GM15510 (cell line): ENCODE results near the gene TRAPPC14.

Experiments
- POLR2A ChIP-seq: IDR thresholded peaks from 3 replicates; pipeline ENCODE4 v1.6.1; 2011; ENCODE audit warnings: borderline replicate concordance; ENCODE audit not compliant: insufficient read length; ENCODE audit errors: extremely low read depth

TRAPPC14 gene

DNA sequence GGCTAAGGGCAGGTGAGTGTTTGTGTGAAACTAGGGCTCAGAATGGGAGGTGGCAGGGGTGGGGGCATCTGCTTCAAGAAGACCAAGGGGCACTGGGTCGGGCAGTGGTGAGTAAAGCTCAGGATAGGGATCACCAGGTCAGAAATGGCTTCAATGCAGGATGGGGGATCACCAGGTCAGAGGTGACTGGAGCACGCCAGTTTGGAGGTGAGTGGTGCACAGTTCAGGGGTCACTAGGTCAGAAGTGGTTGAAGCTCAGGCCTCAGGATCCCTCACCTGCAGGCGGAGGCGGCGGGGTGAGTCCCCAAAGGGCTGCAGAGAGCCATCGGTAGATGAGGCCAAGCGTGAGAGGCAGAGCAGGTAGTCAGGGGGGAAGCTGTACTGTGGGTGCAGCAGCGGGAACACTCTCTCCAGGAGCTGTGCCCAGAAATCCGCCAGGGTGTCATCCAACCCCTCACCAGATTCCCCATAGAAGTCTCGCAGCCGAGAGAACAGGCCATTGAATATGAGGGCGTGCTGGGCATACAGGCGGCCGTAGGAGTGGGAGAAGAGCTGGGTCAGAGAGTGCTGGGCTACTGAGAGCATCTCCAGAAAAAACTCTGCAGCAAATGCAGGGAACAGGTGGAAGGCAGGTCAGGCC is 16.9 kb upstream of the TRAPPC14 start:
- TF ChIP-seq POLR2A: no peak

DNA sequence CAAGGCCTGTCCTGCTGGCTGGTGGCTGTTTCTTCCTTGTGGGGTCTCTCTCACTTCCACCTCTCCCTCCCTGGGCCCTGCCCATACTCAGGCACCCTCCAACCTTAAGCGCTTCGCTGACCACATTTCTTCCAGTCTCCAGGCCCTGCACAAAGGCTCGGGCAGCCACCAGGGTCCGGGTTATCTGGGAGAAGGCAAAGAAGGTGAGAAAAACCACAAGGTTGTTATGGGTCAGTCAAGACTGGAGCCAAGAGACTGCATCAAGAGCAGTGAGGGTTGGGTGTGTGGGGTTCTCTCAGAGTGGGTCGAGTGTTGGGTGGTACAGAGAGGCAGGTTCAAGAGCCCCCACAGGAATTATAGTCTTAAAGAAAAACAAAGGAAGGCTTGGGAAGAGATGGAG is 16.1 kb upstream of the TRAPPC14 start:
- no peak for TF ChIP-seq POLR2A

DNA sequence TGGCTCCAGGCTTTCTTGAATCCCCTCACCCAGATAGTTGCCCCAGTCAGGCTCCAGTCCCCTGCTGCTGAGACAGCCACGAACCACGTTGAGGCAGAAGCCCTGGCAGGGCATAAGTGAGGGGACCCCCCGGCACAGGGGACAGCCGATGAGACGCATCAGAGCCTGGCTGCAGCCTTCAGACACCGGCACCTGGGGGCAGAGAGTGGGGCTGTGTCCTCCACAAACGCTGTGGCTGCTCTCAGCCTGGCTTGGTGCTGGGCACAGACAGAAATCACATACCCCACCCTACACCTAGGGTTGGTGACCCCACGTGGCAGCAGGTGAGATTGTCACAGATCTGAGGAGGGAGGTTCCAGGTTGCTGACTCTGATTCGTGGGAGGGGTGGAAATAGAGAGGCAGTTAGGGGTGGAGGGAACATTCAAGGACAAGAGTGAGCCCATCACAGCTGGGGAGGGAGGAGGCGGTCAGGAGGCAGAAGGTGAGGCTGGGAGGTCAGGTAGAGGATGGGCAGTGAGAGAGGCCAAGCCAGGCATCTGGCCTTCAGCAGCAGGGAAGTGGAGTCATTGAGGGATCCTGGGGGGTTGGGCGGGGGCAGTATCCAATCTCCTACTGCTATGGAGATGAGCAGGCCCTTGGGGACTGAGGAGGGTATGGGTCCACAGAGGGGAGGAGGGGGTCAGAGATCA is 15.4 kb upstream of the TRAPPC14 start:
- no peak for TF ChIP-seq POLR2A

DNA sequence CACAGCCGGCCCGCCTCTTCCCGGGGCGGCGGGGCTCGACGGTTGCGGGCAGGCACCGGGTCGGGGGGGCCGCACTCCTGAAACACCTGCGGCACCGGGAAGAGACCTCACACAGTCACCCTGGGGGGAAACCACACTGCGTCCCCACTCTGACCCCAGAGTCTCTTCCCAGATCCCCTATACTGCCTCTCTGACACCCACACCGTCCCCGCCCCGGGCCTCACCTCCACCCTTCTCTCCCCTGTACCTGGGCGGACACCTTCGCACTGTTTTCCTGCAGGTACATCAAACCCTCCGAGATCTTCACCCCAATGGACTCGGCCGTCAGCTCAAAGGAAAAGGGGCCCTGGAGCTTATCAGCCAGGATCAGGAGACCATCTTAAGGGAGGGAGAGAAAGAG is 13.3 kb upstream of the TRAPPC14 start:
- TF ChIP-seq POLR2A: no peak

DNA sequence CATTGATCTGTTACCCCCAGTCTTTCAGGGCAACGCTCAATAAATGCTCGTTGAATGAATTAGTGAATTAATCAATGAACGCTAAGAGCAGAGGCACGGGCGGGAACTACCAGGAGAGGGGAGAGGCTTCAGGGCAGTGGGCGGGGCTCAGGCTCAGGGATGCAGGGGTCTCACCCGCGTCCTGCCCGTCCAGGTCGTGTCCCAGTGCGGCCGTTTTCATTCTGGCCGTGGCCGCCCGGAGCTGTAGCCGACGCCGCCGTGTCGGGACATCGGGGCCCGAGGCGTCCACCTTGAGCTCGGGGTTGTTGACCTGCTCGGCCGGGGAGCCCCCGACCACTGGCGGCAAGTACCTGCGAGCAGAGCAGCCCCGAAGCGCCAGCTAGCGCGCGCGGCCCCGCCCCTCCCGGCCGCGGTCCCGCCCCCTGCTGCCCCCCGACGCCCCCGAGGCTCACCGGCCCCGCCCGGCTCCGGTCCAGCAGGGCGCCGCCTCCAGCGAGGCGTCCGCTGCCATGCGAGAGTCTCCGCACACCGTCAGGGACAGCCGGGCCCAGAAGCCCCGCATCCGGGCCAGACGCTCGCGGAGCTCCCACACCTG is 12.7 kb upstream of the TRAPPC14 start:
- no peak for TF ChIP-seq POLR2A

DNA sequence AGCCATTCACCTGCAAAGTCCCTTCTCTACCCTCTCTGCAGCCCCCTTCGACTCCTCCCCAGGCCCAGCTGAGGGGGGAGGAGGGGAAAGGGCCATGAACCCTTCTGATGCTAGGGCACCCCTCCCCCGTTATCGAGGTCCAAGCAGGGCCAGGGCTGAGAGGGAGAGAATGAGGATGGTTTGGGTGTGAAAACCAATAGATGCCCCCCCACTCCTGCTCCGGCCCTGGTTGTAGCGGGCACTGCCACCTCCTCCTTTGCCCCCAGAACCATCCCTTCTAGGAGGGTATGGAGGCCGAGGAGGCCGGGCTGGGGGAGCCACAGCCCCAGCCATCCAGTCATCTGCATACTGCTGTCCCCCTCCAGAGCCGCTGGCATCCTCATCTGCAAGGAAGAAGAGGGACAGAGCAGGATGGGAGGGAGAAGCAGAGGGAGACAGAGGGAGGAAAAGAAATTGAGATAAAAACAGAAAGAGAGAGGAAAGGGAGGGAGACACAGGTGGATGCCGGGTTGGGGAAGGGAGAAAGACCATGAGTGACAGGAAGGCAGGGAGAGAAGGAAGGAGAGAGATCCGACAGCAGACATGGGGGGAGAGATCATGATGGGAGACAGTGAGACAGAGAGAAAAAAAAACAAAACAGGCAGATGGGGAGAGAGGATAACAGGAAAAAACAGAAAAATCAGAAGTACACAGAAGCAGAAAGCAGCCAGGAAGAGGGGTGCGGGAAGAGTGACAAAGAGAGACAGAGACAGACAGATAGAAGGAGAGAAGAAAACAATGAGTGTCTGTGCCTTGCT is 11.8 kb upstream of the TRAPPC14 start:
- TF ChIP-seq POLR2A: no peak

DNA sequence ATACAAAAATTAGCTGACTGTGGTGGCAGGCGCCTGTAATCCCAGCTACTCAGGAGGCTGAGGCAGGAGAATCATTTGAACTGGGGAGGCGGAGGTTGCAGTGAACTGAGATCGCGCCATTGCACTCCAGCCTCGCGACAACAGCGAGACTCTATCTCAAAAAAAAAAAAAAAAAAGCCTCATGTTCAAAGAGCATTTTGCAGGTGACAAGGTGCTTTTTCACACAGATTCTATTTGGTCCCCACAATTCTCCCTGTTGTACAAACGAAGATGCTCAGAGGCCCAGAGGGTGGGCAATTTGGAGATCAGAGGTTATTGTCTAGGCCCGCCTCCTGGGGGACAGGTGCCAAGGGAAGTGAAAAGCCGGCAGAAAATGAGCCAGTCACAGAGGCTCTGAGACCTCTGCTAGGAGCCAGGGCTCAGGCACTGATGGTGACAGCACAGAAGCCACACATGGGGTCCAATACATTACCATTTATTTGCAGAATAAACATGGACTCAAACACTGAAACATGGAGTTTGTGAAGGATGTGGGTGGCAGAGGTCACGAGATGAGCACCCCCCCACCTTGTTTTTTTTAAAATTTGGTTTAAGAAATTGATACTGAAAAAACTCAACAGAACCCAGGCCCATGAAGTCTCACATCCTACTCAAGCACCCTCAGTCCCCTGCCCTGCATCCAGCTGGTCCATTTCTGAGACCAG is 10.8 kb upstream of the TRAPPC14 start:
- no peak for TF ChIP-seq POLR2A

DNA sequence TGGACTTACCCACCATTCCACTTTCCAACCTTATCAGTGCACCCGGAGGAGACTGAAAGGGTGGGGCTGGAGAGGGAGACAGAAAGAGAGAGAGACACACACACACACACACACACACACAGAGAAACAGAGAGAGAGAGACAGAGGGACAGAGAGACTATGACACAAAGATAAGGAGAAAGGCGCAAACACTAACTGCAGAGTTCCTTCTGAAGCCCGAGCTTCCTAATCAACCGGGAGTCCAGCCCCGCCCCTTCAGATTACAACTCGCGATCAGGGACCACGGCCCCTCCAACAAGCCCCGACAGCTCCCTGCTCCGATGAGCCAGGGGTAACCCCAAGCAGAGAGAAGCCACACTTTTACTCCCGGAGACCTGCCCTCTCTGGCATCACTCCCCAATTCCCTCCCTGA is 9.4 kb upstream of the TRAPPC14 start:
- no peak for TF ChIP-seq POLR2A

DNA sequence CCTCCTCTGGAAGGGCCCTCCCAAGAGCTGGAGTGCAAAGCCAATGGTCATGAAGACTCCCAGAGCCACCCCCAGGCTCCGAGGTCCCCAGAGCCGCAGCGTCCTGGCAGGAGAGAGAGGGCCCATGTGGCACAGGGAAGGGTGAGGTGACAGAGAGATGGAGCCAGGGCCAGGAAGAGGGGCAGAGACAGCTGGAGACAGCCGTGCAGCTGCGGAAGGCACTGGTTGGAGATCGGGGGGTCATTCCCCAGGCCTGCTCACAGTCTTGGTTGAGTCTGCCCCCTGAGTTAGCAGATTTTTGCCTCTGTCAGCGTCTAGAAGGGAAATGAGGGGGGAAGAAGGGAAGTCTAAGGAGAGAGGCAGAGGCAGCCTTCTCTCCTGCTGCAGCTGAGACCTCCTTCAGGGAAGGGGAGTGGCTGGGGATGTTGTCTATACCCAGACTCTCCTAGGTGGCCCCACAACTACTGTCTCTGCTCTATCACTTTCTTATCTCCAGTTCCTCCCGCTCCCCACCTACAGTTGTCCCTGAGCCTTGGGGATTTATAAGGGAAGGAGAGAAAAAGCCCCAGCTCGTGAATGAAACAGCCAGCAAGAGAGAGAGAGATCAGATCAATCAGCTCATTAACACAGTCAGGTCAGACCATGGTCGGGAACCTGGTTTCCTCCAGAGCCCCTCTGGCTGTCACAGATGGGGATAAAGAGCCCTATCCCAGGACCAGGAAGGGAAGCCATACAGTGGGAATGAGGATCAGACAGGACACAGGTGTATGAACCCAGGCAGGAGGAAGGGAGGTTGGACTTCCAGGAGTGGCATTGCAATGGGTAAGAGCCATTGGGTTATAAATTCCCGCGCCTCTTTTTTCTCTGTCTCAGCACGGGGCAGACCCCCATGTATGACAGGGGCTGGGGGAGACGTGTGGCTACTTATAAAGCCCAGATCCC is 8.7 kb upstream of the TRAPPC14 start:
- TF ChIP-seq POLR2A: no peak

DNA sequence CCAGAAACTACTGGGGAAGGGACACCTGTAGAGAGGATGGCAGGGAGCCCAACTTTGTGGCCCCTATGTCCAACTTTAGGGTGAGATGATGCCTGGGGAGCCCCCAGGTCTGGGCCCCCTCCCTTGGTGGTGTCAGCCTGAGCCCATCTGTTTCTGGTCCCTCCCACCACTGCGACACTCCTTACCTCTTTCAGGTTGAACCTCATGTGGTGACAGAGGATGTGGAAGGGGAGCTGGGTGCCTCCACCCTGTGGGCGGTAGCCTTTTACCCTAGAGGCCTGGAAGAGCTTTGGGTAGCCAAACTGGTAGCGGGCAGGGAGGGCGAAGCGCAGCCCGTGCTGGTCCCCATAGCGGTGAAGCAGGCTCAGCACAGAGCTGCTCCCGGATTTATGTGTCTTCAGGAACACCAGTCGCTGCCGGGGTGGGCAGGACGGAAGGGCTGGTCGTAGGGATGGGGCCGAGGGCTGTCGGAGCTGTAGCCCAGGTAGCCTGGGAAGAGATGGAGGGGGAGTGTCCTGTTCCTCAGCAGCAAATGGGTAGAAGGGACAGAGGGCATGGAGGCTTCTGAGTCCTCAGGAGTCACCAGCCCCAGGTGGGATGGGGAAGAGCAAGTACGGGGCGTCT is 7.9 kb upstream of the TRAPPC14 start:
- TF ChIP-seq POLR2A: no peak

DNA sequence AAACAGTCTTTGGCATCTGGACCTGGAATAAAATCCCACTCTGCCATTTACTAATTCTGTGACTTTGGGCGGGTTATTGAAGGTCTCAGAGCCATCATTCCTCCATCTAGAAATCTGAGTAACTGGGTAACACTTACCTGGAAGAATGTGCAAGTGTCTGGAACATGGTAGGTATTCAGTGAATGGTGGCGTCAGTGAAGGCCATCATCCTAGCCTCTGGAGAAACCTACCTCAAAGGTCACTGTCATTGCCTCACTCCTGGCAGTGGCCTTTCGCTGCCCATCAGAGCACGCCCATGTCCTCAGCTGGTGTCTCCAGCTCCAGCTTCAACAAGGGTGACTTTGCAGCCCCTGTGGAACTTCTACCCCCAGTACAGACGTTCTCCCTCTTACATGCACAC is 5.3 kb upstream of the TRAPPC14 start:
- TF ChIP-seq POLR2A: no peak

DNA sequence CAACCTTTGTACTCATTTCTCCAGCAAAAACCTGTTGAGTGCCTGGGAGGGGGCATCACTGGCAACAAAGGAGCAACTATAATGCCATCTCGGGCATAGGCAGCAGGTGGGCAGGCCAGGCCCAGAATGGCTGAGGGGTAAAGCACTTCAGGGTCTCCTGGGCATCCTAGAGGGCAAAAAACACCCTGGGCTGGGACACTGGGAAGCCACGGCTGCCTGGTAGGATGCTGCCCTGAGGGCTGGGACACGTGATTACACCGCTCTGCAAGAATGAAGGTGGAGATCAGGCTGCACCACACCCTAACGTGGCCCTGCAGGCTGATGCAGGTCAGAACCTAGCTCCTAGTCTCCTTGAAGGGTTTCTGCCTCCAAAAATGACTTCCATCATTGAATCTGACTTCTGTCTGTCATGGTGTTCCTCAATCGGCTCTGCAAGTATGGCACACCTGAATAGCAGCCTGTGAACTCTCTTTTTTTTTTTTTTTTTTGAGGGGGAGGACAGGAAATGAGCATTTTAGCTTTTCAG is 4.5 kb upstream of the TRAPPC14 start:
- TF ChIP-seq POLR2A: no peak

DNA sequence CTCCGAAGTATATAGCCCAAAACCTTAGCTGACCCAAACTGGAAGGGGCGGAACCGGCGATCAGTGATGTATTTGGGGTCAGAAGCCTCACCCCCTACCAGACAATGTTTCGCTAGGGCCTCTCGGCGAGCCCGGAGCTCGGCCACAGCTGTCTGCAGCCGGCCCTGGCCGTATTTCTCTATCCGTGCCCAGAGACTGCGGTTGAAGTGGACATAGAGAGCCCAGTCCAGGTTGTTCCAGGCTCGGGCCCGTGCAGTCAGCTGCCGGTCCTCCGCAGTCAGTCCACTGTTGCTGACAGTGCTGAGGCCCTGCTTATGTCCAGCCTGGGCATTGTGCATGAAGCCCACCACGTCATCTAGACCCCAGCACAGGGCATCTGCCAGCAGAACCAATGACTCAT is 1.5 kb upstream of the TRAPPC14 start:
- no peak for TF ChIP-seq POLR2A
